IMR-90 (cell line): ENCODE measurements around the gene SSU72. TPM values are rescaled to one million over a fixed set of nuclear protein-coding genes. Genes with fewer than 3 reads are reported as not detected.

Source experiments
- ATAC-seq: fragments of 200-7000 bp; cut with Tn5 transposase; 2 replicates; pipeline ENCODE4 v1.9.1; 2020; ENCODE audit warnings: low read depth, mild to moderate bottlenecking, moderate library complexity
- BruUV-seq: library from RNA; stranded (reverse); fragments of 400-500 nt; replicated peaks from 2 replicates; lab custom pipeline; 2021; lab: Mats Ljungman, UMichigan
- CTCF ChIA-PET: fragments of 300-600 bp; formaldehyde crosslinking; extraction: SDS; loops from one replicate; lab custom pipeline; 2021; ENCODE audit warnings: antibody characterized with exemption; lab: Yijun Ruan, JAX
- POLR2A ChIA-PET: fragments of 300-600 bp; sonication (Branson Sonifier 250); formaldehyde crosslinking; loops from one replicate; lab custom pipeline; 2022; ENCODE audit warnings: antibody characterized with exemption; ENCODE audit not compliant: unreplicated experiment; lab: Charles Lee
- DNase-seq: peaks from one replicate; pipeline ENCODE4 v3.0.0; 2013
- H2AFZ ChIP-seq: replicated peaks from 2 replicates; pipeline ENCODE3; 2013; ENCODE audit warnings: low read length, mild to moderate bottlenecking; ENCODE audit not compliant: poor library complexity
- H2AK5ac ChIP-seq: 2 replicates; pipeline ENCODE4 v1.6.1; 2013; ENCODE audit warnings: low read depth, low read length, inconsistent platforms
- H2AK9ac ChIP-seq: replicated peaks from 2 replicates; pipeline ENCODE3; 2013; ENCODE audit warnings: mild to moderate bottlenecking, low read depth, low read length, moderate library complexity; ENCODE audit not compliant: poor library complexity
- H2BK120ac ChIP-seq: 2 replicates; pipeline ENCODE4 v1.6.1; 2013; ENCODE audit warnings: low read depth, low read length, inconsistent platforms
- H2BK15ac ChIP-seq: 3 replicates; pipeline ENCODE4 v1.6.1; 2013; ENCODE audit warnings: low read depth, low read length, inconsistent platforms
- H2BK20ac ChIP-seq: 2 replicates; pipeline ENCODE4 v1.6.1; 2013; ENCODE audit warnings: low read depth, mild to moderate bottlenecking, inconsistent platforms, low read length, moderate library complexity
- H2BK5ac ChIP-seq: 2 replicates; pipeline ENCODE4 v1.6.1; 2013; ENCODE audit warnings: mild to moderate bottlenecking, low read depth, low read length, inconsistent platforms; ENCODE audit not compliant: poor library complexity, severe bottlenecking
- H3K14ac ChIP-seq: replicated peaks from 2 replicates; pipeline ENCODE4 v1.6.1; 2013; ENCODE audit warnings: low read depth, low read length, inconsistent platforms
- H3K18ac ChIP-seq: 2 replicates; pipeline ENCODE4 v1.6.1; 2013; ENCODE audit warnings: low read depth, low read length, control low read depth
- H3K23ac ChIP-seq: 2 replicates; pipeline ENCODE4 v1.6.1; 2013; ENCODE audit warnings: low read depth, low read length, inconsistent platforms
- H3K27ac ChIP-seq: 2 replicates; pipeline ENCODE4 v1.5.1; 2013; ENCODE audit warnings: mild to moderate bottlenecking, control low read depth, low read length; ENCODE audit not compliant: insufficient read depth
- H3K27me3 ChIP-seq: 2 replicates; pipeline ENCODE4 v1.6.1; 2013; ENCODE audit warnings: low read length; ENCODE audit not compliant: control insufficient read depth, insufficient read depth
- H3K36me3 ChIP-seq: 2 replicates; pipeline ENCODE4 v1.6.1; 2013; ENCODE audit warnings: low read length, mixed read lengths; ENCODE audit not compliant: control insufficient read depth, insufficient read depth
- H3K4ac ChIP-seq: 2 replicates; pipeline ENCODE4 v1.6.1; 2013; ENCODE audit warnings: low read depth, low read length, inconsistent platforms
- H3K4me1 ChIP-seq: 2 replicates; pipeline ENCODE4 v1.6.1; 2013; ENCODE audit warnings: low read length, mixed read lengths; ENCODE audit not compliant: control insufficient read depth, insufficient read depth
- H3K4me2 ChIP-seq: 2 replicates; pipeline ENCODE4 v1.6.1; 2013; ENCODE audit warnings: low read depth, mild to moderate bottlenecking, control low read depth, low read length, moderate library complexity
- H3K4me3 ChIP-seq: 2 replicates; pipeline ENCODE4 v1.5.1; 2013; ENCODE audit warnings: low read depth, mild to moderate bottlenecking, control low read depth, low read length, moderate library complexity; ENCODE audit not compliant: insufficient read depth
- H3K56ac ChIP-seq: 2 replicates; pipeline ENCODE4 v1.6.1; 2013; ENCODE audit warnings: low read length, inconsistent platforms; ENCODE audit not compliant: insufficient read depth; ENCODE audit errors: extremely low read depth
- H3K79me1 ChIP-seq, 2 experiments: 2 replicates each; pipeline ENCODE4 v1.6.1; 2013; ENCODE audit warnings: low read length in 2 of 2, inconsistent platforms in 1 of 2, low read depth in 1 of 2
- H3K9ac ChIP-seq: 2 replicates; pipeline ENCODE4 v1.6.1; 2013; ENCODE audit warnings: low read depth, low read length, control low read depth
- H3K9me1 ChIP-seq: 2 replicates; pipeline ENCODE4 v1.6.1; 2013; ENCODE audit warnings: low read length, inconsistent platforms; ENCODE audit not compliant: insufficient read depth
- H3K9me3 ChIP-seq: 2 replicates; pipeline ENCODE4 v1.6.1; 2013; ENCODE audit warnings: low read length; ENCODE audit not compliant: control insufficient read depth, insufficient read depth
- H4K20me1 ChIP-seq: 2 replicates; pipeline ENCODE4 v1.6.1; 2013; ENCODE audit warnings: low read length, inconsistent platforms; ENCODE audit not compliant: insufficient read depth
- H4K5ac ChIP-seq: 2 replicates; pipeline ENCODE4 v1.6.1; 2013; ENCODE audit warnings: mild to moderate bottlenecking, low read depth, low read length, control low read depth
- H4K8ac ChIP-seq, 2 experiments: 2 replicates each; pipeline ENCODE4 v1.6.1; 2013; ENCODE audit warnings: low read depth in 2 of 2, low read length in 2 of 2, control low read depth in 1 of 2, inconsistent platforms in 1 of 2
- H4K91ac ChIP-seq: 2 replicates; pipeline ENCODE4 v1.6.1; 2013; ENCODE audit warnings: low read depth, low read length, inconsistent platforms; ENCODE audit not compliant: insufficient read depth
- BHLHE40 ChIP-seq: fragments of 150-350 bp; IDR thresholded peaks from 2 replicates; pipeline ENCODE4 v1.6.1; 2016; ENCODE audit warnings: mild to moderate bottlenecking, low read depth, low read length
- CEBPB ChIP-seq: IDR thresholded peaks from 2 replicates; pipeline ENCODE4 v1.6.1; 2012; ENCODE audit warnings: low read depth, low read length, improper control_type of control experiment
- CHD1 ChIP-seq: IDR thresholded peaks from 2 replicates; pipeline ENCODE4 v1.6.1; 2012; ENCODE audit warnings: low read depth, low read length, improper control_type of control experiment
- FOS ChIP-seq: fragments of 150-350 bp; IDR thresholded peaks from 2 replicates; pipeline ENCODE4 v1.6.1; 2016; ENCODE audit warnings: low read depth, low read length
- MAFK ChIP-seq: IDR thresholded peaks from 2 replicates; pipeline ENCODE4 v1.6.1; 2012; ENCODE audit warnings: low read depth, low read length, improper control_type of control experiment
- MAZ ChIP-seq: IDR thresholded peaks from 2 replicates; pipeline ENCODE4 v1.6.1; 2012; ENCODE audit warnings: low read depth, mild to moderate bottlenecking, low read length, improper control_type of control experiment, moderate library complexity, borderline replicate concordance
- MXI1 ChIP-seq: IDR thresholded peaks from 2 replicates; pipeline ENCODE4 v1.6.1; 2012; ENCODE audit warnings: low read depth, mild to moderate bottlenecking, low read length, moderate library complexity, borderline replicate concordance
- NFE2L2 ChIP-seq: fragments of 150-350 bp; IDR thresholded peaks from 2 replicates; pipeline ENCODE4 v1.6.1; 2016; ENCODE audit warnings: low read depth, mild to moderate bottlenecking, low read length
- POLR2A ChIP-seq: IDR thresholded peaks from 2 replicates; pipeline ENCODE4 v1.6.1; 2012; ENCODE audit warnings: mild to moderate bottlenecking, low read depth, low read length
- RAD21 ChIP-seq: IDR thresholded peaks from 2 replicates; pipeline ENCODE4 v1.6.1; 2012; ENCODE audit warnings: low read length, improper control_type of control experiment
- RCOR1 ChIP-seq: IDR thresholded peaks from 2 replicates; pipeline ENCODE4 v1.6.1; 2012; ENCODE audit warnings: mild to moderate bottlenecking, low read length, improper control_type of control experiment; ENCODE audit not compliant: insufficient replicate concordance
- RFX5 ChIP-seq: IDR thresholded peaks from 2 replicates; pipeline ENCODE4 v1.8.0; 2012; ENCODE audit warnings: low read depth, mild to moderate bottlenecking, low read length, moderate library complexity
- SMC3 ChIP-seq: fragments of 150-350 bp; IDR thresholded peaks from 2 replicates; pipeline ENCODE4 v1.6.1; 2016; ENCODE audit warnings: low read depth, mild to moderate bottlenecking, antibody characterized with exemption, low read length, moderate library complexity
- WGBS, 2 experiments: methylation state at CpG; one replicate each; pipeline versions ENCODE4 v1.1.5 to v1.1.7; 2013; ENCODE audit warnings: missing lambda C conversion rate in 2 of 2; ENCODE audit not compliant: insufficient read length in 1 of 2; ENCODE audit errors: extremely low coverage in 2 of 2; 5-methylcytosine and 5-hydroxymethylcytosine counted together
- dilution Hi-C: fragments of 300-500 bp; cut with HindIII; formaldehyde crosslinking; loops from one replicate; pipeline ENCODE4 v1.14.3; 2018; ENCODE audit warnings: low sequenced_read_pairs; ENCODE audit not compliant: unreplicated experiment
- in situ Hi-C: fragments of 300-500 bp; cut with MboI; formaldehyde crosslinking; loops from 3 replicates; pipeline ENCODE4 v1.14.3; 2019; ENCODE audit warnings: low sequenced_read_pairs, inconsistent platforms, mixed read lengths
- intact Hi-C: fragments of 100-400 bp; cut with micrococcal nuclease; formaldehyde crosslinking; loops from 2 replicates; pipeline ENCODE4 v1.10.0; 2022
- polyA plus RNA-seq, 3 experiments: library from polyadenylated mRNA; depleted of rRNA; stranded (reverse); fragments of >200 nt; gene quantifications; 2 replicates each; pipeline ENCODE4 v1.2.3, GENCODE V29; 2012; ENCODE audit warnings: low replicate concordance in 1 of 3
- total RNA-seq: library from RNA; depleted of rRNA; stranded (reverse); fragments of >200 nt; gene quantifications from 2 replicates; pipeline ENCODE4 v1.2.3, GENCODE V29; 2012
- TF ChIP-seq, protein P1 (sequence below): fragments of 150-350 bp; IDR thresholded peaks from 2 replicates; pipeline ENCODE4 v1.6.1; 2016; ENCODE audit warnings: low read depth, mild to moderate bottlenecking, low read length, moderate library complexity, borderline replicate concordance
- TF ChIP-seq, protein P2 (sequence below): conservative IDR thresholded peaks from 2 replicates; pipeline ENCODE4 v1.5.1; 2012; ENCODE audit warnings: mild to moderate bottlenecking, low read depth, low read length, improper control_type of control experiment
- TF ChIP-seq, protein P3 (sequence below): fragments of 150-350 bp; IDR thresholded peaks from 2 replicates; pipeline ENCODE4 v1.6.1; 2017; ENCODE audit warnings: mild to moderate bottlenecking, antibody characterized with exemption, low read length, low read depth

SSU72 gene
- total and polyA plus RNA-seq, 2 of the 4 experiments (the other 2 are of a cell fraction): 33.7 to 88.4 TPM

DNA sequence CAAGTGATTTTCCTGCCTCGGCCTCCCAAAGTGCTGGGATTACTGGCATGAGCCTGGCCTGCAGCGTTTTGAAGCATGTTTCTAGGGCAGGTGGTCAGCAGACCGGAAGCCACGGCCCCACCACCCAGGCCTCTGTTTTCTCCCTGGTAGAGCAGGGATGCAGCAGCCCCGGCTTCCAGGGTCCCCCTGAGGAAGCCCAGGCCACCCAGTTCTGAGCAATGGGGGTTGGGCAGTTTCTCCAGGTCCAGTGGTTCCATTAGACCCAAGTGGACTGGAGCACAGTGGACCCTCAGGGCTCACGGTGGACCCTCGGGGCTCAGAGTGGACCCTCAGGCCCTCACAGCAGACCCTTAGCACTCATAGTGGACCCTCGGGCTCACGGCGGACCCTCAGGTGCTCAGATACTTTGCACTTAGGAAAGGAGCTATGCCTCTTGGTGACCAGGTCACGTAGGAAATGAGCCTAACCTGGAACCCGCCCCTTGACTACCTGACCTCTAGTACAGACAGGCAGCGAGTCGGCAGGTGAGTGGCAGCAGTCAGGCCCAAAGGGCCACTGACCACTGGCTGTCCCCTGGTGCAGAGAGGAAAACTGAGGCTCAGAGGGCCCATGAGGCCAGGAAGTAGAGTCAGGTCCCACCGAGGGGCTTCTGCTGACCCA lies 29.8 kb upstream of the SSU72 start:
- in situ Hi-C loops (no loop called here), dilution Hi-C loops (no loop called here), intact Hi-C loops (no loop called here)
- Histone ChIP-seq H3K18ac (no peak overlapping the region), H4K5ac (no peak overlapping the region), H3K27me3 (peaks cover 3% of the 10 kb centered on the region; the same call in 1 of the 2 replicates), H3K9ac (no peak overlapping the region), H3K4ac (no peak overlapping the region), H3K27ac (no peak overlapping the region), H2BK15ac (no peak overlapping the region), H2AFZ (no peak overlapping the region), H3K23ac (no peak overlapping the region), H3K9me3 (no peaks in the 10 kb centered on the region), H2BK120ac (no peak overlapping the region), H4K91ac (no peak overlapping the region), H3K79me1 (no peaks in the 10 kb centered on the region), H3K56ac (no peak overlapping the region; the same call in 1 of the 2 replicates), H2BK20ac (no peak overlapping the region), H4K8ac (no peak overlapping the region), H3K4me3 (no peak overlapping the region), H3K4me1 (peaks cover 3% of the 10 kb centered on the region; the same call in 1 of the 2 replicates), H3K4me2 (no peak overlapping the region), H3K9me1 (no peaks in the 10 kb centered on the region), H3K36me3 (no peaks in the 10 kb centered on the region), H2AK9ac (peak overlapping the region; percentile 51), H4K20me1 (no peaks in the 10 kb centered on the region), H3K14ac (no peak overlapping the region), H2BK5ac (no peak overlapping the region), H2AK5ac (no peak overlapping the region)
- no CpG with 5 or more reads among the region's 15 CpGs for WGBS, 2 experiments
- ChIA-PET CTCF (no interaction called here), POLR2A (no interaction called here)
- TF ChIP-seq, protein P1, sequence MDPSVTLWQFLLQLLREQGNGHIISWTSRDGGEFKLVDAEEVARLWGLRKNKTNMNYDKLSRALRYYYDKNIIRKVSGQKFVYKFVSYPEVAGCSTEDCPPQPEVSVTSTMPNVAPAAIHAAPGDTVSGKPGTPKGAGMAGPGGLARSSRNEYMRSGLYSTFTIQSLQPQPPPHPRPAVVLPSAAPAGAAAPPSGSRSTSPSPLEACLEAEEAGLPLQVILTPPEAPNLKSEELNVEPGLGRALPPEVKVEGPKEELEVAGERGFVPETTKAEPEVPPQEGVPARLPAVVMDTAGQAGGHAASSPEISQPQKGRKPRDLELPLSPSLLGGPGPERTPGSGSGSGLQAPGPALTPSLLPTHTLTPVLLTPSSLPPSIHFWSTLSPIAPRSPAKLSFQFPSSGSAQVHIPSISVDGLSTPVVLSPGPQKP: no peak
- TF ChIP-seq, protein P2, sequence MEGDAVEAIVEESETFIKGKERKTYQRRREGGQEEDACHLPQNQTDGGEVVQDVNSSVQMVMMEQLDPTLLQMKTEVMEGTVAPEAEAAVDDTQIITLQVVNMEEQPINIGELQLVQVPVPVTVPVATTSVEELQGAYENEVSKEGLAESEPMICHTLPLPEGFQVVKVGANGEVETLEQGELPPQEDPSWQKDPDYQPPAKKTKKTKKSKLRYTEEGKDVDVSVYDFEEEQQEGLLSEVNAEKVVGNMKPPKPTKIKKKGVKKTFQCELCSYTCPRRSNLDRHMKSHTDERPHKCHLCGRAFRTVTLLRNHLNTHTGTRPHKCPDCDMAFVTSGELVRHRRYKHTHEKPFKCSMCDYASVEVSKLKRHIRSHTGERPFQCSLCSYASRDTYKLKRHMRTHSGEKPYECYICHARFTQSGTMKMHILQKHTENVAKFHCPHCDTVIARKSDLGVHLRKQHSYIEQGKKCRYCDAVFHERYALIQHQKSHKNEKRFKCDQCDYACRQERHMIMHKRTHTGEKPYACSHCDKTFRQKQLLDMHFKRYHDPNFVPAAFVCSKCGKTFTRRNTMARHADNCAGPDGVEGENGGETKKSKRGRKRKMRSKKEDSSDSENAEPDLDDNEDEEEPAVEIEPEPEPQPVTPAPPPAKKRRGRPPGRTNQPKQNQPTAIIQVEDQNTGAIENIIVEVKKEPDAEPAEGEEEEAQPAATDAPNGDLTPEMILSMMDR: no peak
- no peak for TF ChIP-seq RCOR1
- TF ChIP-seq SMC3: no peak
- TF ChIP-seq MAFK: no peak
- TF ChIP-seq CHD1: no peak
- no peak for TF ChIP-seq RFX5
- no peak for TF ChIP-seq NFE2L2
- no peak for TF ChIP-seq BHLHE40
- TF ChIP-seq MAZ: no peak
- TF ChIP-seq POLR2A: no peak
- TF ChIP-seq, protein P3, sequence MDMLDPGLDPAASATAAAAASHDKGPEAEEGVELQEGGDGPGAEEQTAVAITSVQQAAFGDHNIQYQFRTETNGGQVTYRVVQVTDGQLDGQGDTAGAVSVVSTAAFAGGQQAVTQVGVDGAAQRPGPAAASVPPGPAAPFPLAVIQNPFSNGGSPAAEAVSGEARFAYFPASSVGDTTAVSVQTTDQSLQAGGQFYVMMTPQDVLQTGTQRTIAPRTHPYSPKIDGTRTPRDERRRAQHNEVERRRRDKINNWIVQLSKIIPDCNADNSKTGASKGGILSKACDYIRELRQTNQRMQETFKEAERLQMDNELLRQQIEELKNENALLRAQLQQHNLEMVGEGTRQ: no peak
- no peak for TF ChIP-seq FOS
- no peak for TF ChIP-seq MXI1
- TF ChIP-seq RAD21: no peak
- TF ChIP-seq CEBPB: no peak
- no peak for DNase-seq
- no peak for ATAC-seq
- no TSS peak for BruUV-seq
